Spleen (tissue), 7 donors: ENCODE measurements around the gene NR2C1.
"Not testable (repeated sequence)": the region's sequence is repeated elsewhere in the genome, so short reads cannot be mapped to it uniquely, and the experiment has no call there.

ENCODE experiments used
- CTCF ChIP-seq, 11 experiments: fragments of 200-600 bp in 7 of 11; fragments of 450-650 bp in 4 of 11; sonication (generic) in 4 of 11; IDR thresholded peaks in 8 of 11; conservative IDR thresholded peaks in 3 of 11; 1 replicate in 7 of 11; 2 replicates in 4 of 11; pipeline versions ENCODE4 v1.4.0 to v1.8.0; 2016 to 2021; ENCODE audit warnings: antibody characterized with exemption in 11 of 11, inconsistent platforms in 4 of 11, mild to moderate bottlenecking in 1 of 11
- POLR2A ChIP-seq, 3 donors: fragments of 450-650 bp; IDR thresholded peaks; one replicate each; pipeline ENCODE4 v1.5.1; 2017; ENCODE audit warnings: antibody characterized with exemption in 3 of 3, mild to moderate bottlenecking in 1 of 3
- donor health status: DM: no; HTN: no; CAD: no; lungs with moderate emphysema.
- donor health status: DM: no; HTN: no; CAD: no.
- donor health status: DM: no; HTN: no; CAD: no.

DNA sequence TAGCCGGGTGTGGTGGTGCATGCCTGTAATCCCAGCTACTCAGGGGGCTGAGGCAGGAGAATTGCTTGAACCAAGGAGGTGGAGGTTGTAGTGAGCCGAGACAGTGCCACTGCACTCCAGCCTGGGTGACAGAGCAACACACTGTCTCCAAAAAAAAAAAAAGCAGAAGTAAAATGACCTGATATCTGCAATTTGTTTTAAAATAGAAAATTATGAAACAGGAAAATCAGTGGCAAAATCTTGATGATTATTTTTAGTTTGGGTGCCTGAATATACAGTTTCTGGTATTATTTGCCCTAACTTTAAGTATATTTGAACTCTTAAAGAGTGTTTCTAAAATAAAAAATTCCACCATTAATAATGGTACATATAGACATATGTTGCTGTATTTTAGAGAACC is 22.4 kb upstream of the NR2C1 start:
- TF ChIP-seq POLR2A (IDR thresholded peaks at IDR 0.05); CTCF (IDR thresholded peaks at IDR 0.05 in 8 of 11, conservative IDR thresholded peaks at IDR 0.05 in 3 of 11): not testable (repeated sequence)
